ENCODE data around the gene BACH2.

BACH2 gene

GRCh38 chr6:90179190-90180169, 117.2 kb downstream of the BACH2 start:
- peaks cover 0 to 3% (median 0%) of the 10 kb centered on the region in 5 donors for H3K9me3 ChIP-seq (ENCODE audit: control insufficient read depth in 5 of 5, low read length in 5 of 5)
- H3K36me3 ChIP-seq (ENCODE audit: control insufficient read depth in 5 of 5, insufficient read depth in 5 of 5, low read length in 5 of 5) = no peaks in the 10 kb centered on the region
- H3K27me3 ChIP-seq (ENCODE audit: control insufficient read depth in 5 of 5, insufficient read depth in 4 of 5, low read length in 5 of 5) = peaks cover 0 to 3% (median 0%) of the 10 kb centered on the region in 5 donors
- H3K9ac ChIP-seq (ENCODE audit: low read length in 5 of 5) = no peak overlapping the region
- H3K4me3 ChIP-seq (ENCODE audit: low read depth in 1 of 5, low read length in 5 of 5) = no peak overlapping the region
- H3K27ac ChIP-seq (ENCODE audit: low read depth, low read length) = no peak overlapping the region
- peaks cover 0 to 7% (median 0%) of the 10 kb centered on the region in 5 donors for H3K4me1 ChIP-seq (ENCODE audit: control insufficient read depth in 5 of 5, insufficient read depth in 5 of 5, low read length in 5 of 5)

- H3K9me3 ChIP-seq (ENCODE audit: control insufficient read depth in 5 of 5, low read length in 5 of 5) = peaks cover 0 to 4% (median 0%) of the 10 kb centered on the region in 5 donors
- H3K4me3 ChIP-seq (ENCODE audit: low read depth in 1 of 5, low read length in 5 of 5) = no peak overlapping the region
- H3K27ac ChIP-seq (ENCODE audit: low read depth, low read length) = no peak overlapping the region
- peaks cover 0 to 3% (median 0%) of the 10 kb centered on the region in 5 donors for H3K27me3 ChIP-seq (ENCODE audit: control insufficient read depth in 5 of 5, insufficient read depth in 4 of 5, low read length in 5 of 5)
- H3K36me3 ChIP-seq (ENCODE audit: control insufficient read depth in 5 of 5, insufficient read depth in 5 of 5, low read length in 5 of 5) = no peaks in the 10 kb centered on the region
- peaks cover 0 to 7% (median 0%) of the 10 kb centered on the region in 5 donors for H3K4me1 ChIP-seq (ENCODE audit: control insufficient read depth in 5 of 5, insufficient read depth in 5 of 5, low read length in 5 of 5)
- H3K9ac ChIP-seq (ENCODE audit: low read length in 5 of 5) = no peak overlapping the region
These were observed 118.2 kb downstream of the BACH2 start for GRCh38 chr6:90178384-90178855.

GRCh38 chr6:90177544-90178383, 118.9 kb downstream of the BACH2 start:
- H3K9ac ChIP-seq (ENCODE audit: low read length in 5 of 5) = no peak overlapping the region
- peaks cover 0 to 7% (median 0%) of the 10 kb centered on the region in 5 donors for H3K4me1 ChIP-seq (ENCODE audit: control insufficient read depth in 5 of 5, insufficient read depth in 5 of 5, low read length in 5 of 5)
- H3K36me3 ChIP-seq (ENCODE audit: control insufficient read depth in 5 of 5, insufficient read depth in 5 of 5, low read length in 5 of 5) = no peaks in the 10 kb centered on the region
- H3K27me3 ChIP-seq (ENCODE audit: control insufficient read depth in 5 of 5, insufficient read depth in 4 of 5, low read length in 5 of 5) = peaks cover 0 to 3% (median 0%) of the 10 kb centered on the region in 5 donors
- no peak overlapping the region for H3K27ac ChIP-seq (ENCODE audit: low read depth, low read length)
- peaks cover 0 to 4% (median 0%) of the 10 kb centered on the region in 5 donors for H3K9me3 ChIP-seq (ENCODE audit: control insufficient read depth in 5 of 5, low read length in 5 of 5)
- H3K4me3 ChIP-seq (ENCODE audit: low read depth in 1 of 5, low read length in 5 of 5) = no peak overlapping the region

- H3K9ac ChIP-seq (ENCODE audit: low read length in 5 of 5) = no peak overlapping the region
- peaks cover 0 to 7% (median 0%) of the 10 kb centered on the region in 5 donors for H3K4me1 ChIP-seq (ENCODE audit: control insufficient read depth in 5 of 5, insufficient read depth in 5 of 5, low read length in 5 of 5)
- H3K27me3 ChIP-seq (ENCODE audit: control insufficient read depth in 5 of 5, insufficient read depth in 4 of 5, low read length in 5 of 5) = peaks cover 0 to 3% (median 0%) of the 10 kb centered on the region in 5 donors
- H3K27ac ChIP-seq (ENCODE audit: low read depth, low read length) = no peak overlapping the region
- H3K36me3 ChIP-seq (ENCODE audit: control insufficient read depth in 5 of 5, insufficient read depth in 5 of 5, low read length in 5 of 5) = no peaks in the 10 kb centered on the region
- H3K9me3 ChIP-seq (ENCODE audit: control insufficient read depth in 5 of 5, low read length in 5 of 5) = peaks cover 0 to 4% (median 0%) of the 10 kb centered on the region in 5 donors
- H3K4me3 ChIP-seq (ENCODE audit: low read depth in 1 of 5, low read length in 5 of 5) = no peak overlapping the region
These were observed 120.8 kb downstream of the BACH2 start for GRCh38 chr6:90175627-90176538.

GRCh38 chr6:90173262-90173925, 123.2 kb downstream of the BACH2 start:
- peaks cover 0 to 3% (median 0%) of the 10 kb centered on the region in 5 donors for H3K27me3 ChIP-seq (ENCODE audit: control insufficient read depth in 5 of 5, insufficient read depth in 4 of 5, low read length in 5 of 5)
- H3K4me3 ChIP-seq (ENCODE audit: low read depth in 1 of 5, low read length in 5 of 5) = no peak overlapping the region
- H3K27ac ChIP-seq (ENCODE audit: low read depth, low read length) = no peak overlapping the region
- no peak overlapping the region for H3K9ac ChIP-seq (ENCODE audit: low read length in 5 of 5)
- no peaks in the 10 kb centered on the region for H3K36me3 ChIP-seq (ENCODE audit: control insufficient read depth in 5 of 5, insufficient read depth in 5 of 5, low read length in 5 of 5)
- peaks cover 0 to 7% (median 0%) of the 10 kb centered on the region in 5 donors for H3K4me1 ChIP-seq (ENCODE audit: control insufficient read depth in 5 of 5, insufficient read depth in 5 of 5, low read length in 5 of 5)
- peaks cover 0 to 4% (median 0%) of the 10 kb centered on the region in 5 donors for H3K9me3 ChIP-seq (ENCODE audit: control insufficient read depth in 5 of 5, low read length in 5 of 5)

- Histone ChIP-seq H3K9me3 (ENCODE audit: control insufficient read depth in 5 of 5, low read length in 5 of 5) (peaks cover 0 to 4% (median 0%) of the 10 kb centered on the region in 5 donors), H3K27me3 (ENCODE audit: control insufficient read depth in 5 of 5, insufficient read depth in 4 of 5, low read length in 5 of 5) (no peaks in the 10 kb centered on the region), H3K27ac (ENCODE audit: low read depth, low read length) (no peak overlapping the region), H3K9ac (ENCODE audit: low read length in 5 of 5) (no peak overlapping the region), H3K4me1 (ENCODE audit: control insufficient read depth in 5 of 5, insufficient read depth in 5 of 5, low read length in 5 of 5) (peaks cover 0 to 3% (median 0%) of the 10 kb centered on the region in 5 donors), H3K4me3 (ENCODE audit: low read depth in 1 of 5, low read length in 5 of 5) (no peak overlapping the region), H3K36me3 (ENCODE audit: control insufficient read depth in 5 of 5, insufficient read depth in 5 of 5, low read length in 5 of 5) (no peaks in the 10 kb centered on the region)
These were observed 126.0 kb downstream of the BACH2 start for GRCh38 chr6:90170601-90171000.

- no peaks in the 10 kb centered on the region for H3K27me3 ChIP-seq (ENCODE audit: control insufficient read depth in 5 of 5, insufficient read depth in 4 of 5, low read length in 5 of 5)
- H3K4me3 ChIP-seq (ENCODE audit: low read depth in 1 of 5, low read length in 5 of 5) = no peak overlapping the region
- no peak overlapping the region for H3K9ac ChIP-seq (ENCODE audit: low read length in 5 of 5)
- H3K27ac ChIP-seq (ENCODE audit: low read depth, low read length) = no peak overlapping the region
- peaks cover 0 to 3% (median 0%) of the 10 kb centered on the region in 5 donors for H3K4me1 ChIP-seq (ENCODE audit: control insufficient read depth in 5 of 5, insufficient read depth in 5 of 5, low read length in 5 of 5)
- H3K36me3 ChIP-seq (ENCODE audit: control insufficient read depth in 5 of 5, insufficient read depth in 5 of 5, low read length in 5 of 5) = no peaks in the 10 kb centered on the region
- H3K9me3 ChIP-seq (ENCODE audit: control insufficient read depth in 5 of 5, low read length in 5 of 5) = no peaks in the 10 kb centered on the region
These were observed 127.3 kb downstream of the BACH2 start for GRCh38 chr6:90169374-90169773.

- Histone ChIP-seq H3K4me3 (ENCODE audit: low read depth in 1 of 5, low read length in 5 of 5) (no peak overlapping the region), H3K9me3 (ENCODE audit: control insufficient read depth in 5 of 5, low read length in 5 of 5) (no peaks in the 10 kb centered on the region), H3K4me1 (ENCODE audit: control insufficient read depth in 5 of 5, insufficient read depth in 5 of 5, low read length in 5 of 5) (peaks cover 0 to 3% (median 0%) of the 10 kb centered on the region in 5 donors), H3K27me3 (ENCODE audit: control insufficient read depth in 5 of 5, insufficient read depth in 4 of 5, low read length in 5 of 5) (no peaks in the 10 kb centered on the region), H3K36me3 (ENCODE audit: control insufficient read depth in 5 of 5, insufficient read depth in 5 of 5, low read length in 5 of 5) (no peaks in the 10 kb centered on the region), H3K27ac (ENCODE audit: low read depth, low read length) (no peak overlapping the region), H3K9ac (ENCODE audit: low read length in 5 of 5) (no peak overlapping the region)
These were observed 127.9 kb downstream of the BACH2 start for GRCh38 chr6:90168693-90169131.

Measured in subcutaneous abdominal adipose tissue (tissue), 5 donors.